Tibial nerve (tissue), 4 donors: ENCODE results near the gene CDR2L. TPM values are rescaled to one million over a fixed set of nuclear protein-coding genes. Genes with fewer than 3 reads are reported as not detected.

Experiments
- DNase-seq, 2 donors: peaks; one replicate each; pipeline ENCODE4 v3.0.0-alpha.2; 2019; ENCODE audit warnings: low spot score in 2 of 2
- H3K27ac ChIP-seq, 4 donors: fragments of 200-600 bp; sonication (generic) in 3 of 4; one replicate each; pipeline ENCODE4 v1.5.1; 2017 to 2019; ENCODE audit warnings: mild to moderate bottlenecking in 1 of 4
- H3K27me3 ChIP-seq, 2 donors: fragments of 200-600 bp; sonication (generic) in 1 of 2; one replicate each; pipeline versions ENCODE4 v1.5.1 to v1.6.0; 2017 to 2019
- H3K36me3 ChIP-seq, 3 donors: fragments of 200-600 bp; sonication (generic); one replicate each; pipeline ENCODE4 v1.5.1; 2018 to 2019
- H3K4me1 ChIP-seq, 4 donors: fragments of 200-600 bp; sonication (generic) in 3 of 4; one replicate each; pipeline ENCODE4 v1.5.1; 2017 to 2019
- H3K4me3 ChIP-seq, 4 donors: fragments of 200-600 bp; sonication (generic) in 3 of 4; one replicate each; pipeline ENCODE4 v1.5.1; 2017 to 2019; ENCODE audit warnings: mild to moderate bottlenecking in 1 of 4, moderate library complexity in 1 of 4
- H3K9me3 ChIP-seq, 4 donors: fragments of 200-600 bp; sonication (generic) in 3 of 4; one replicate each; pipeline ENCODE4 v1.5.1; 2017 to 2019
- CTCF ChIP-seq, 5 experiments: fragments of 200-600 bp in 3 of 5; fragments of 450-650 bp in 2 of 5; sonication (generic) in 3 of 5; IDR thresholded peaks; one replicate each; pipeline ENCODE4 v1.5.1; 2016 to 2019; ENCODE audit warnings: antibody characterized with exemption in 5 of 5, mild to moderate bottlenecking in 3 of 5, moderate library complexity in 2 of 5
- EP300 ChIP-seq, 2 donors: sonication (generic); formaldehyde crosslinking; IDR thresholded peaks; one replicate each; pipeline ENCODE4 v1.6.1; 2017; ENCODE audit warnings: antibody characterized with exemption in 2 of 2, mild to moderate bottlenecking in 1 of 2
- POLR2A ChIP-seq, 2 donors: fragments of 450-650 bp; IDR thresholded peaks; one replicate each; pipeline ENCODE4 v1.6.1; 2017; ENCODE audit warnings: antibody characterized with exemption in 2 of 2, mild to moderate bottlenecking in 2 of 2, moderate library complexity in 2 of 2
- WGBS, 2 donors: methylation state at CpG; one replicate each; pipeline ENCODE4 v1.1.5; 2018; 5-methylcytosine and 5-hydroxymethylcytosine counted together
- total RNA-seq, 4 donors: library from RNA; depleted of rRNA; stranded (reverse); fragments of >200 nt; gene quantifications; one replicate each; pipeline ENCODE4 v1.1.0, GENCODE V29; 2016

Gene CDR2L
- total RNA-seq, 4 donors from 2014 or later: 10.7 to 19.2 (median 13.9) TPM

- WGBS, 2 donors: 81 to 93% methylated on average over 5 to 15 of the region's 15 CpGs
- TF ChIP-seq POLR2A (IDR thresholded peaks at IDR 0.05): no peak
- no peak for TF ChIP-seq CTCF (IDR thresholded peaks at IDR 0.05)
- no peak for TF ChIP-seq EP300 (IDR thresholded peaks at IDR 0.05)
- Histone ChIP-seq H3K4me3 (no peak overlapping the region), H3K4me1 (peaks cover 0 to 2% (median 0%) of the 10 kb centered on the region in 4 donors), H3K27ac (no peak overlapping the region), H3K36me3 (no peaks in the 10 kb centered on the region), H3K27me3 (peaks cover 0 to 13% of the 10 kb centered on the region in 2 donors), H3K9me3 (no peaks in the 10 kb centered on the region)
- no peak for DNase-seq
Observed at GRCh38 chr17:74954115-74954514, 33.3 kb upstream of the CDR2L start.

GRCh38 chr17:74954665-74955421 lies 32.6 kb upstream of the CDR2L start:
- WGBS, 2 donors: 62 to 66% methylated on average over 13 of the region's 13 CpGs
- H3K27me3 ChIP-seq: peaks cover 0 to 13% of the 10 kb centered on the region in 2 donors
- H3K4me3 ChIP-seq: no peak overlapping the region
- H3K4me1 ChIP-seq: peaks cover 0 to 2% (median 0%) of the 10 kb centered on the region in 4 donors
- no peak overlapping the region for H3K27ac ChIP-seq
- TF ChIP-seq CTCF (IDR thresholded peaks at IDR 0.05) (no peak), POLR2A (IDR thresholded peaks at IDR 0.05) (no peak), EP300 (IDR thresholded peaks at IDR 0.05) (no peak)
- DNase-seq: no peak
- H3K36me3 ChIP-seq: no peaks in the 10 kb centered on the region
- H3K9me3 ChIP-seq: no peaks in the 10 kb centered on the region

GRCh38 chr17:74956093-74956492 lies 31.3 kb upstream of the CDR2L start:
- no peak for DNase-seq
- TF ChIP-seq POLR2A (IDR thresholded peaks at IDR 0.05): no peak
- no peak for TF ChIP-seq CTCF (IDR thresholded peaks at IDR 0.05)
- TF ChIP-seq EP300 (IDR thresholded peaks at IDR 0.05): no peak
- H3K9me3 ChIP-seq: no peaks in the 10 kb centered on the region

GRCh38 chr17:74957935-74958740 lies 29.3 kb upstream of the CDR2L start:
- H3K27me3 ChIP-seq: no peaks in the 10 kb centered on the region
- peak; percentile 58 to 79 for DNase-seq

More at GRCh38 chr17:74956093-74956492, 31.3 kb upstream of the CDR2L start:
- WGBS, 2 donors: 74 to 78% methylated on average over 4 of the region's 4 CpGs
- peaks cover 0 to 12% of the 10 kb centered on the region in 2 donors for H3K27me3 ChIP-seq
- no peak overlapping the region for H3K4me3 ChIP-seq
- no peaks in the 10 kb centered on the region for H3K36me3 ChIP-seq
- H3K27ac ChIP-seq: no peak overlapping the region
- peaks cover 0 to 2% (median 0%) of the 10 kb centered on the region in 4 donors for H3K4me1 ChIP-seq

More at GRCh38 chr17:74957935-74958740, 29.3 kb upstream of the CDR2L start:
- Histone ChIP-seq H3K4me3 (no peak overlapping the region), H3K9me3 (no peaks in the 10 kb centered on the region), H3K4me1 (peaks cover 0 to 8% (median 0%) of the 10 kb centered on the region in 4 donors), H3K27ac (no peak overlapping the region), H3K36me3 (no peaks in the 10 kb centered on the region)
- 40 to 43% methylated on average over 15 to 27 of the region's 33 CpGs for WGBS, 2 donors
- TF ChIP-seq POLR2A (IDR thresholded peaks at IDR 0.05) (no peak), CTCF (IDR thresholded peaks at IDR 0.05) (peak; percentile 89 to 98 (median 92)), EP300 (IDR thresholded peaks at IDR 0.05) (no peak)
